HG03025 (cell line): ENCODE data around the gene PLCD1.
"Not testable (repeated sequence)": the region's sequence is repeated elsewhere in the genome, so short reads cannot be mapped to it uniquely, and the experiment has no call there.

Experiments
- ATAC-seq: cut with Tn5 transposase; IDR thresholded peaks from one replicate; pipeline ENCODE4 v1.9.1; 2021; ENCODE audit warnings: mild to moderate bottlenecking, moderate library complexity; ENCODE audit not compliant: unreplicated experiment, low FRiP score

Gene PLCD1

DNA sequence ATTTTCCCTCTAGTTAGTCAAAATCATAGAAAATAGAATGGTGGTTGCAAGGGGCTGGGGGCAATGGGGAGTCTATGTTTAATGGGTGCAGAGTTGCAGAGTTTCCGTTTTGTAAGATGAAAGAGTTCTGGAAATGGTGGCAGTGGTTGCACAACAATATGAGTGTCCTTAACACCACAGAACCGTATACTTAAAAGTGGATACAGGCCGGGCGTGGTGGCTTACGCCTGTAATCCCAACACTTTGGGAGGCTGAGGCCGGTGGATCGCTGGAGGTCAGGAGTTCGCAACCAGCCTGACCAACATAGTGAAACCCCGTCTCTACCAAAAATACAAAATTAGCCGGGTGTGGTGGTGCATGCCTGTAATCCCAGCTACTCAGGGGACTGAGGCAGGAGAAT lies 41.1 kb downstream of the PLCD1 start:
- ATAC-seq = not testable (repeated sequence)

DNA sequence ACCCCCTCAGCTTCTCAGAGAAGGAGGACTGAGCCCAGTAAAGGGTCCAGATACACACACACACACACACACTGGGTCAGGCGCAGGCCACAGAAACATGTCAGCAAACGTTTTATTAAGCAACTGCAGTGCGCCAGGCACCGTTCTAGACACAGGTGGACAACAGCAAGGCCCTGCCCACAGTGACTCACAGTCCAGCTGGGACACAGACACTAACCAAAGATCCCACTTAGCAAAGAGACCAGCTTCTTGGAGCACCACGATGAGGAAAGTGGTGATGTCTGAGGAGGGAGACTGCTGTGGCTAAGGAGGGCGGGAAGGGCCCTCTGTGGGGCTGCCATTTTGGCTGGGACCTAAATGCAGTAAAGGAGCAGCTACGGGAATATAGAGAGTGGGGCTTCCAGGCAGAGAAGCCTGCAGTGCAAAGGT lies 41.7 kb downstream of the PLCD1 start:
- ATAC-seq = no peak

DNA sequence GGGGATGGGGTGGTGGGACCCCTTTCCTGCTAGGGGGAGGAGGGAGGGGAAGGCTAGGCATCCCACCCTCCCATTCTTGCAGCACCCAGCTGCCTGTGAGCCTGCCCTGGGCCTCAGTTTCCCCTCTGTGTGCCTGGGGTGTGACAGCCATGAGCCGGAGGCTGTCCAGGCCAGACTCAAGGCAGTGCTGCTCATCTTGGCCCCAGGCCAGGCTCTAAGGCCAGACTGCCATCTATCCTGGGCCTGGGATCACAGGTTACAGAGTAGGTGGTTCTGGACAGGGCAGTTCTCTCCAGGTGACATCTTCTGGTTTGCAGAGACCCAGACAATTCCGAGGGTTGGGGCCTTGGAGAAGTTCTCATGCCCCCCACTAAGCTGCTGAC lies 42.1 kb downstream of the PLCD1 start:
- no peak for ATAC-seq

DNA sequence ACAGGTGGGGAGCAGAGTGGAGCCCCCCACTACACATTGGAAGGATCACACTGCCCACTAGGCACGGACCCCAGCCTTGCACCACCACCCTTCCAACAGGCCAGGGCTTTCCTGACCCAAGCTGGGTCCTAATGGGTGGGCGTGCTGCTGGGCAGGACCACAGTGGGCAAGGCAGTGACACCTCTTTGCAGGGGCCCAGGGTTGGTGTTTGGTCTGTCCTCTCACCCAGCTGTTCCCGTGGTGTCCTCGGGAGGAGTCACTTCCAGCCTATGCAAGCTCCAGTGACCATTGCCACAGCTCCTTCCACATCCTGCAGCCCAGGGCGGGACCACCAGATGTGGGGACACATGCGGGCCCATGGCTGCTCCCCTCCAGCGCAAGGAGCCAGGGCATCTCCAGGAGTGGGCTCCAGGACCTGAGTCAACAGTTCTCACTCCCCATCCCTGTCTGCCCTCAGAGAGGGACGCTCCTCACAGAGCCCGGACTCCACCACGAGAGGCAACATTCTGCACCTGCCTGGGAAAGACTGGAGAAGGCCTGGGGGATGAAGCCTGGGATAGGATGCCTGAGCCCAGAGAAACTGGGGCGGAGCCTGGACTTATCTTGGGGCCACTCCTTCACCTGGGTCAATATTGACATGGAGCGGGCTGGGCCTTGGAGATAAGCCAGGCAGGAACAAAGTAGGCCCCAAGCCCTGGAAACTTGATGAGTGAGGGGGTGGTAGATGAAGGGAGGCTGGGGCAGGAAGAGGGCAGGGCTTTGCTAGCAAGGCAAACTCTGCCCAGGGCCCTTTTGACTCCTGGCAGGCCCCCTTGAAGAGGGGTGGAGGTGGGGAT lies 42.7 kb downstream of the PLCD1 start:
- no peak for ATAC-seq

DNA sequence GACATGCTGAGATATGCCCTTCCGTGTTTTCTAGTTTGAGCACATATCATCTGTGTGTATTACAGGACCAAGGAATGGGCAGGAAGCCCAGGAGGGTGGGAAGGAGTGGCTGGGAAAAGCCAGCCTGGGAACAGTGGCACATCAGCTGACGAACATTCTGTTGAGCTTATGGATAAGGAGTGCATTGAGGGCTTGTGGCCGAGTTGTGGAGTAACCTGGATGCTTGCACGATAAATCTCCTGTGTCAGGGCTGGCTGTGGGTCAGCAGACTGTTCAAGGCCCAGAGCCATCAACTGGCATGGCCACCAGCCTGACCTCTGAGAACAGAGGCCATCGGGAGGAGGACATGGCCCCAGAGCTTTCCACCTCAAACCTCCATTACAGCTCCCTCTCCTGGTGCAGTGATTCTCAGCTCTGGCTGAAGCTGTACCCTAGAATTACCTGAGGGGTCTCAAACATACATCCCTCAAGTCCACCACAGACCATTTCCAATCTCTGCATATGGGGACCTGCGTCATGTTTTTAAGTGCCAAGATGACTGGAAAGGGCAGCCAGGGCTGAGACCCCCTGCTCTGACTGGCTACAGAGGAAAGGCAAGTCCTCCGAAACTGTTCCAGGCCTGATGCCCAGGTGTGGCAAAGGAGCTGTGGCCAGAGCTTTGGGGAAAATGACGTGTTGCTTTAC lies 43.7 kb downstream of the PLCD1 start:
- ATAC-seq = no peak

DNA sequence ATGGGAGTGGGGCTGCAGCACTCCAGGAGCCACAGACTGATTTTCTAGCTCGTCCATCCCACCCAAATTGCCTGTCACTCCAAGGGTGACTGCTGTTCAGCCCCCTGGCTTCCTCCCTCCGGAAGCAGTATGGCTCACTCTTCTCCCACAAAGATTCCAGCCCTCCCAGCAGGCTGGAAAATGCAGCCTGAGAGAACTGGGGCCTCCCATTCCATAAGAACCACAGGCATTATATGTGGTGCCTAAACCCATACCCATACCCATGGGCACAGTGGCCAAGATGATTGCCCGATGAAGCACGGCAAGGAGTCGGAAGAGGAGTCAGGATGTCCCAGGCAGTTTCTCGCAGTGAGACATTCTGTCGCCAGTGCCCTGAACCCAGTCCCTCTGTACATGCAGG lies 44.8 kb downstream of the PLCD1 start:
- no peak for ATAC-seq

DNA sequence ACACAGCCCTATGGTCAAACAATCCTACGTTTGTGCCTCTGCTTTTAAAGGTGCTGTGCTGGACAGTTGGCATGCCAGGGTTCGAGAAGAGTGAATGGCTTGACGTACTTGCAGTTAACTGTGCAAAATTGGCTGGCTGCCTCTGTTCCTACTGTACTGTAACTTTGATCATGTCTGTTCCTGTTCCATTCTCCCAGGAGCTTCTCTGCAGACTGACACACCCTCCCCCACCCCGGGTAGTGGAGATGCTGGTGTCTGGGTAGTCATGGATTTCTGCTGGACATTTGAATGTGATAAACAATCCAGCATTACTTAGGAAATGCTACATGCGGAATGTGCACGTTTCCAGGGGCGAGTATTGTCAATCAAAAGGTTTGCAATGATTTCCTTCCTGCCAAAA lies 45.4 kb downstream of the PLCD1 start:
- ATAC-seq = no peak

DNA sequence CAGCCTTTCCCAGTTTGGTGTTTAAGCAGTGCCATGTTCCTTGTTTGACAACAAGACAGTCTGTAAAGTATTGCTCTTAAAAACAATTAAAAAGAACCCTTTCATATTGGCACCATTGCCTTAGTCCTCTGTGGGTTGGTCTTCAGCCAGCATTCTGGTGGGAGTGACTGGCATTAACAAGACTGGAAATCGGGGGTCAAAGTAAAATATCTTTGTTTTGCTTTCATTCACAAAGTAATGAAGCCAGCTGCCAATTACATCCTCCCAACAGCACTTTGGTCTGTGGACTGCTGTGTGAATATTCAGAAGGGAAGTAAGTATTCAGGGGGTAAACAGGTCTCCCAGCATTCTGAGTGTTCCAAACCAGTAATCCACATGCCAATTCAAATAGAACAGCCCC lies 47.1 kb downstream of the PLCD1 start:
- ATAC-seq = no peak

DNA sequence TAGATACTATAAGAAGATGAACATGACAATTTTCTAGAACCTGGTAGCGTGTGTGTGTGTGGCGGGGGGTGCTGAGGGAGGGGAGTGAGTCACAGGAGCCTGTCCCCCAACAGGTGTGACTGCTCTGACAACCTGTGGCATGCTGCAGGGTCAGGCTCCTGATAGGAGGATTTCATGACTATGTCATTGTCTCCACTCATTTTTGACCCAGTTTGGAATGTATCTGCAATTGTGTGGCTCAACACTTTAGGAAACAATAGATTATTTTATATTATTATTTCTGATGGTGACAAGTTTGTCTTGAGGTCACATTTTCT lies 48.1 kb downstream of the PLCD1 start:
- no peak for ATAC-seq

DNA sequence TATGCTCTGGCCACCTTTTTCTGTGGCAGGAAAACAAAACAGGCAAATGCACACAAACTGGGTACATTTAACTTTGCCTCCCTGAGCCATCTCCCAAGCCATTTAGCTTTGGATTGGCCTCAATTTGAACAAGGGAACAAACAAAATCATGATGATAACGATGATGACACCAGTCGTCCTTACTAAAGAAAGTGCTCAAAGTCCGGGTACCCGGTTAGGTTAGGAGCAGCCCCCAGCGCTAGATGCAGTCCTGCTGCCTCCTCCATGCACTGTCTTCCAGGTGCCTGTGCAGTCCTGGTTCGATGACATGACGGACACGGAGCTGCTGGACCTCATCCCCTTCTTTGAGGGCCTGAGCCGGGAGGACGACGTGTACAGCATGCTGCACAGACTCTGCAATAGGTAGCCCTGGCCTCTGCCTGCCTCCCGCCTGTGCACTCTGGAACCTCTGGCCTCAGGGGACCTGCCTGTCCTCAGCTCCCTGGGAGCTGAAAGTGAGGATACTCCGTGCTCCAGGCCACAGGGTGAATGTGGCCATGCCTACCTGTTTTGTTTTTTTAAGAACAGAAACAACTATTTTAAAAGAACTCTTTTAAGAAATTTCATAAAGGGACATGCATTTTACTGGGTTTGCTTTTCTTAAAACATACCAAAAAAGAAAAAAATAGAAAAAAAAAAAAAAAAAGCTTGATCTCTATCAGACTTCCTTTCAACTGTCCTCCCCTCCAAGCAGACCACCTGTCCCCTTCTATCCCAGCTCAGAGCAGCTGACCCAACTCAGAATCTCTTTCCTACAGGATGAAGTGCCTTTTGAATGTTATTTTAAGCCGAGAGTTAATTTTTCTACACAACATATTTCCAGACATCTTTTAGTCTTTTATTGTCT lies 48.7 kb downstream of the PLCD1 start:
- no peak for ATAC-seq

DNA sequence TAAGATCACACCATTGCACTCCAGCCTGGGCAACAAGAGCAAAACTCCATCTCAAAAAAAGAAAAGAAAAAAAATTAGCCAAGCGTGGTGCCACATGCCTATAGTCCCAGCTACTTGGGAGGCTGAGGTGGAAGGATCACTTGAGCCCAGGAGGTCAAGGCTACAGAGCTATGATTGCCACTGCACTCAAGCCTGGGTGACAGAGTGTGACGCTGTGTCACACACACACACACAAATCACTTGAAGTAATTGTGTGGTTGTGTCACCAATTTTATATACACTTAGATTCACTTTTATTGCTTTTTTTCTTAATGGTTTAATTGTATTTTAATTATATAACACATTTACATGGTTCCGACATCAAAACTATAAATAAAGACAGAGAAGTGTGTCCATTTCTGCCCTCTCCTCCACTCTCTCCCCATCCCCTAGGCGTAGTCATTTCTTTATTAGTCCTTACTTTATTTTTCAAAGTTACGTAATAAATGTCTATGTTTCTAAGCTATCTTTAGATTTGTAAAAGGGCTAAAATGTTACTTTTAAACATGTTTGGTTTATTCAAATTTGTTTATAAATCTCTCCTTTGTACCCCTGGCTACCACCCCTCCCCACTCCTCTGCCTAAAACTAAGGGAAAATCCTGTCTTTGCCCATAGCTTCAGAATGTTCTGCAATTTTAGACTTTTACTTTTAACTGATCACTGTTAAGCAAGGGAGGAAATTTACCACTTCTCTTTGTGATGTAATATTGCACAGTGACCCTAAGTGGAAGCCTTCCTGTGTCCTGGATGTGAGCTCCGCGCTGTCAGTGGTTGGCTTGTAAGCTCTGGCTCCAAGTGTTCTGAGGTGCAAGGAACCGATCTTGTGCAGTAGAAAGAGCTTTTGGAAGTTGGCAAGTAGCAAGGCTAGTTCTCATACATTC lies 49.6 kb downstream of the PLCD1 start:
- no peak for ATAC-seq

DNA sequence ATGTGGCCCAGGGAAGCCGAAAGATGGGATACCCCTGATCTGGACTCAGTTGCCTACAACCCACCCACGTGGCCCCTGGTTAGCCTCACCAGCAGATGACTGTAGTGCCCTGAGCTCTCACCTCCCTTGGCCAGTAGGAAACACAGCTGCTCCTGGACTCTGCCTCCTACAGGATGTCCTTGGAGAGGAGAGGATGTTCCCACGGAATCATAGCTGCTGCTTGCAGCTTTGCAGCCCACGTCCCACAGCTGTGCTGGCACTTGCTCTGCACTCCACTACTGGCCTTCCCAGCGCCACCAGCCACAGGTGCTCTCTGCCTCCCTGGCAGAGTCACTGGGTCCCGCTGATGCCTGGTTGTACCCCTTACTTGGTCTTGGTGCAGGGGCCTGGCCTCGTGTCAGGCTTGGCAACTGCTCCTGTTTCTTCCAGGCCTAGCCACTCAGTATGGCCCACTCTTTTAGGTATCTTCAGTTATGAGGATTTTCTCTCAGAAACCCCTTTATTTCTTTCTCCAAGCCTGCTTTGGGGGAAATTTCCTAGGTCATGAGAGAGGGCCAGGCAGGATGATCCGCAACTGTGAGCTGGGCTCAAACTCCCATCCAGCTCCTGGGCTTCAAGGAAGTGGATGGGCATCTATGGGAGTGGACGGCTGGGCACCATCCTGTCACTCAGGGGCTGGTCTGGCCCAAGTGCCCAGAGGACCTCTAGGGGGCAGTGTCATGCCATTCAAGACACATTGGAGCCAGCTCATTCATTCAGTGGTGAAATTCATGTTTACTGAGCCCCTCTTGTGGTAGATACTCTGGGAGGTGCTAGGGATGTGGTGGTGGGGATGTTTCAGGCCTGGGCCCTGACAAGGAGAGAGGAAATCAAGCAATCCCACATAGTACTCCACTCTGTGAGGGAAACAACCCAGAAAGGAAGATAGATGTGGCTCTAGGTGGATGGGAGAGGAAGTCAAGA lies 55.0 kb downstream of the PLCD1 start:
- ATAC-seq = peak; percentile 79

DNA sequence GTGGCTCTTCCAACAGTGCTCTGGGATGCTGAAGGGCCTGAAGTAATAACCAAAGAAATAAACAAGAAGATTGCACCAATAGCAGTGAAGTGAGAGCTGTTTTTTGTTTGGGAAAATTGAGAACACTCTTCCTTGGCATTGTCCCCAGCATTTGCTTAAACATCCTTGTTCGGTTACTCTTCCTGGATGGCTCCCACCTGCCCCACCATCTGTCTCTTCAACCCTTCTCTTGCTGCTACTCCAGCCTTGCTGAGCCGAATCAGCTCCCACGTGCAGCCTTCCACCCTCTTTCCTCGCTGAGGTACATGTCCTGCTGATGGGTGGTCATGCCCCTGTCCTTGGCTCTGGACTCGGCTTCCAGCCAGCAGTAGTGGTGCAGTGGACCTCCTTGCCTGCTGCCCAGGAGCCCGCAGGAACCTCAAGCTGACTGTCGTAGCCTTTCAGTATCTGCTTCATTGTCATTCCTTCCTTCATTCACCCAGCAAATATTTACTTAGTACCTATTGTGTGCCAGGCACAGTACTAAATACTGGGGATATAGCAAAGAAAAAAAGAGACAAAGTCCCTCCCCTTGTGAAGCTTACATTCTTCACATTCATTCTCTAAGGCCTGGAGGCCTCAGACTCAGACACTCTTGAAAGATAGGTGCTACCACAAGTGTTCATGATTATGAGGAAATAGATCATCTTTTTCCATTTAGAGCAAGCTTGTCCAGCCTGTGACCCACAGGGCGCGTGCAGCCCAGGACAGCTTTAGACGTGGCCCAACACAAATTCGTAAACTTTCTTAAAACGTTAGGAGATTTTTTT lies 56.0 kb downstream of the PLCD1 start:
- ATAC-seq = no peak

DNA sequence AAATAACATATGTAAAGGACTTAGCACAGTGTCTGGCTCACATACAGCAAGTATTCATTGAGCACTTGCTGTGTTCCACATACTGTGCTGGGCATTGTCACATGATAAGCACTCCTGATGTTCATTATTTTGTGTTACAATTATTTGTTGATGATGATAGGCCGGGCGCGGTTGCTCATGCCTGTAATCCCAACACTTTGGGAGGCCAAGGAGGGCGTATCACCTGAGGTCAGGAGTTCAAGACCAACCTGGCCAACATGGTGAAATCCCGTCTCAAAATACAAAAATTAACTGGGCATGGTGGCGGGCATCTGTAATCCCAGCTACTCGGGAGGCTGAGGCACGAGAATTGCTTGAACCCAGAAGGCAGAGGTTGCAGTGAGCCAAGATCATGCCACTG lies 57.4 kb downstream of the PLCD1 start:
- ATAC-seq = not testable (repeated sequence)

DNA sequence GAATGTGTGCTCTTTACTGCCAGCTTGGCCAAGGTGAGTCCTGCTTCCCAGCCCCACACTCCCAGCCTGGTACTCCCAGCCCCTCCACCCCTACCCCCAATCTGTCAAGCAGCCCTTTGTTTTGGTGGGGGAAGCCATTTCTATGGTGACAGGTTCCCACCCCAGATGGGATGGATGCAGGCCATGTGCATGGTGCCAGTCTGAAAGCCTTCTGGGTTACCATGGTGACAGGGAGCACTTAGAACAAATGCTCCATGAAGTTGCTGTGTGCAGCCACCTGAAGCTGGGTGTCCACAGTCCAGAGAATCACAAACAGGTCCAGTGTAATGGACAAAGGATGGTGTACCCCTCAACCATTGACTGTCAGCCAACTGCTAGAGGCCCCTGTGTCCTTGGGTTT lies 58.0 kb downstream of the PLCD1 start:
- ATAC-seq = no peak

DNA sequence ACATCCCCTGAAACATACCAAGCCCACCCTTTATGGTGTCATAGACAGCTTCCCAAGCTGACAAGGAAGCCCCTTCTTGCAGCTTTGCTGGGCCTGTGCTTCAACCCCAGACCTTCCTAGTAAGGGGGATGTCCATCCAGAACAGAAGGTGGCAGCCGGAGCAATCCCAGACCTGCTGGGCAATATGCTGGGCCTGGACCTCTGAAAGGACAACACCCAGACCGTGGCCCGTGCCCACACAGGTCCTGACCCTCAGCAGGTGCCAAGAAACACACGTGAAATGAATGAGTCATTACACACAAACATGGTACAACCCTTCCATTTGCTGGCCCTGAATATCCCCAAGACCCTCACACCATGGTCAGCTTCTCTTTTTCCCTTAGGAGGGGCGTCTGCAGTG lies 58.6 kb downstream of the PLCD1 start:
- no peak for ATAC-seq

DNA sequence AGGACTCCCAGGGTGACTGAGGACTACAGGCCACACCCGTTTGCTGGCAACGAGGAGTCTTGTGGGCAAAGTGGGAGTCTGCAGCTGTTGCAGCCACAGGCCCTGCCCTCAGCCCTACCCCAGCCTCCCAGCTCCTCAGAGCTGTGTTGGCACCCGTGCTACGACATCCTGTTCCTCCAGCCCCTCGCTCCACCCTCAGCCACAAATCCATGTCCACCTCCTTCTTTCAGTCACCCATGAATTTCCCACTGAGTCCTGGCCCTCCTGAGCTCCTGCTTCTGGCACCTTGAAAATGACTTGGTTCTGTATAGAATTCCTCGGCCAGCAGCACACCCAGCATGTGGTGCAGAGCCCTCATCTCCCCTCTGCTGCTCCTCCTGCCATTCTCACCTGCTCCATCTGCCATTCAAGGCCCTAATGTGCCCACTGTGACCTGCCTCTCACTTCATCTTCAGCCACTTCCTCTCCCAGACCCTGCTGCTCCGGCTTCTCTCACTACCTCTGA lies 59.8 kb downstream of the PLCD1 start:
- ATAC-seq = no peak
